BLaER1 (cell line): ENCODE results near the gene SLC22A14.

Source experiments
- H3K27ac ChIP-seq: shearing (Covaris generic); formaldehyde crosslinking; 2 replicates; pipeline ENCODE4 v1.8.1; 2022
- H3K27me3 ChIP-seq: shearing (Covaris generic); formaldehyde crosslinking; 2 replicates; pipeline ENCODE4 v1.8.1; 2022
- H3K36me3 ChIP-seq: shearing (Covaris generic); formaldehyde crosslinking; 2 replicates; pipeline ENCODE4 v1.8.1; 2022
- H3K4me1 ChIP-seq: shearing (Covaris generic); formaldehyde crosslinking; 2 replicates; pipeline ENCODE4 v1.8.1; 2022
- H3K4me2 ChIP-seq: shearing (Covaris generic); formaldehyde crosslinking; 2 replicates; pipeline ENCODE4 v1.8.1; 2022
- H3K4me3 ChIP-seq: shearing (Covaris generic); formaldehyde crosslinking; 2 replicates; pipeline ENCODE4 v1.8.1; 2022
- H3K9ac ChIP-seq: shearing (Covaris generic); formaldehyde crosslinking; 2 replicates; pipeline ENCODE4 v1.8.1; 2022
- H3K9me3 ChIP-seq: shearing (Covaris generic); formaldehyde crosslinking; 2 replicates; pipeline ENCODE4 v1.8.1; 2022
- H4K20me1 ChIP-seq: shearing (Covaris generic); formaldehyde crosslinking; 2 replicates; pipeline ENCODE4 v1.8.1; 2022
- Cebpa-rat ChIP-seq: shearing (Covaris generic); IDR thresholded peaks from 2 replicates; pipeline ENCODE4 v1.8.1; 2022

Gene SLC22A14

GRCh38 chr3:38254872-38255271 is 27.2 kb upstream of the SLC22A14 start:
- Histone ChIP-seq H3K36me3 (peaks cover 72% of the 10 kb centered on the region), H3K27me3 (no peaks in the 10 kb centered on the region), H3K9ac (no peak overlapping the region), H3K9me3 (no peaks in the 10 kb centered on the region), H3K27ac (no peak overlapping the region), H3K4me3 (no peak overlapping the region), H3K4me1 (no peaks in the 10 kb centered on the region), H4K20me1 (0 out of 2 replicates have a peak, but pooled peaks cover 4% of the 10 kb centered on the region), H3K4me2 (no peak overlapping the region)
- TF ChIP-seq Cebpa-rat, result no peak

DNA sequence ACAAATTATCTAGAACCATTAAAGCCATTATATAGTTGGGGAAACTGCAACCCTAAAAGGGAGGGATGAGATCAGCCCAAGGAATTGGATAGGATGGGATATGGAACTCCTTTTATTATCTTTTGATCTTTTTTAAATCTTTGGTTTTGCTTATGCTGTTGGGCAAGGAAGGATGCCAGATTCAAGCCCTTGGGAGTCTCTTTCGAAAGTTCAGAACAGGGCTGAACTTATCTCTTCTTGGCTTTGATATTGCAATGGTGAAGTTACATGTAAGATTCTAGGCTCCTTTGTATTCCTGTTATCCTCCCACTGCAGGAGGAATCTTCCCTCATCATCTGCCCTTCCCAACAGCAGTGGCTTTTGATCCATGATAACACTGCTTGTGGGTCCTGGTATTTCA is 26.5 kb upstream of the SLC22A14 start:
- Histone ChIP-seq H3K27me3 (no peaks in the 10 kb centered on the region), H3K4me2 (no peak overlapping the region), H3K36me3 (peaks cover 68% of the 10 kb centered on the region), H4K20me1 (0 out of 2 replicates have a peak, but pooled peaks cover 4% of the 10 kb centered on the region), H3K9me3 (no peaks in the 10 kb centered on the region), H3K4me3 (no peak overlapping the region), H3K4me1 (no peaks in the 10 kb centered on the region), H3K9ac (no peak overlapping the region), H3K27ac (no peak overlapping the region)
- no peak for TF ChIP-seq Cebpa-rat

DNA sequence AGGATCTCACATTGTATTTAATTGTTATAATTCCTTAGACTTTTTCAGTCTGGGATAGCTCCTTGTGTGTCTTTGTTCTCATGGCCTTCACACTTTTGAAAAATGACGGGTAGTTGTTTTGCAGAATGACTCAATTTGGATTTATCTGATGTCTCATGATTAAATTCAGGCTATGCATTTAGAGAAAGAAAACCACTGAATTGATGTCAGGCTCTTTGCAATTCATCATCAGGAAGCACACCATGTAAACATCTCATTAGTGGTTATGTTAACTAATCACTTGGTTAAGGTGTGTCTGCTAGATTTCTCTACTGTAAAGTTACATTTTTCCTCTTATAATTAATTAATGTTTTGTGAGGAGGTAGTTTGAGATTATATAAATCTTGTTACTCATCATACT is 24.5 kb upstream of the SLC22A14 start:
- H3K4me1 ChIP-seq, result no peaks in the 10 kb centered on the region
- no peaks in the 10 kb centered on the region for H3K27me3 ChIP-seq
- no peak overlapping the region for H3K4me2 ChIP-seq
- 0 out of 2 replicates have a peak, but pooled peaks cover 4% of the 10 kb centered on the region for H3K9me3 ChIP-seq
- H3K9ac ChIP-seq, result no peak overlapping the region
- H3K27ac ChIP-seq, result no peak overlapping the region
- TF ChIP-seq Cebpa-rat, result no peak
- 0 out of 2 replicates have a peak, but pooled peaks cover 4% of the 10 kb centered on the region for H4K20me1 ChIP-seq
- no peak overlapping the region for H3K4me3 ChIP-seq
- H3K36me3 ChIP-seq, result peaks cover 56% of the 10 kb centered on the region

DNA sequence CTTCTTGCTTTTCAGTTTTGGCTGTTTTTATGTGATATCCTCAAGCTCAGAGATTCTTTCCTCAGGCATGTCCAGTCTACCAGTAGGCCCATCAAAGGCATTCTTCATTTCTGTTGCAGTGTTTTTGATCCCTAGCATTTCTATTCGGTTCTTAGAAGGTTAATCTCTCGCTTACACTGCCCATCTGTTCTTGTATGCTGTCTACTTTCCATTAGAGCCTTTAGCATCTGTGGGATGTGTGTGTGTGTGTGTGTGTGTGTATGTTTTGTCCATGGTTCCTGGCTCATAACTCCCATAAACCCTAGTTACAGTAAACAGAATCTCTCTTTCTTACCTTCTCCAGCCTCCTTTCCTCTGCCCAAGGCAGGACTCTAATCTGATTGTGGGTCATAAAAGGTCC is 21.6 kb upstream of the SLC22A14 start:
- Histone ChIP-seq H3K4me1 (no peaks in the 10 kb centered on the region), H3K27me3 (no peaks in the 10 kb centered on the region), H3K4me2 (no peak overlapping the region), H3K4me3 (no peak overlapping the region), H3K36me3 (peaks cover 27% of the 10 kb centered on the region), H3K9ac (no peak overlapping the region), H4K20me1 (no peaks in the 10 kb centered on the region), H3K9me3 (0 out of 2 replicates have a peak, but pooled peaks cover 4% of the 10 kb centered on the region), H3K27ac (no peak overlapping the region)
- no peak for TF ChIP-seq Cebpa-rat

- no peaks in the 10 kb centered on the region for H3K27me3 ChIP-seq
- H3K4me1 ChIP-seq, result peaks cover 36% of the 10 kb centered on the region
- H4K20me1 ChIP-seq, result no peaks in the 10 kb centered on the region
- H3K9ac ChIP-seq, result no peak overlapping the region
- H3K27ac ChIP-seq, result no peak overlapping the region
- no peak overlapping the region for H3K4me3 ChIP-seq
- H3K36me3 ChIP-seq, result peaks cover 11% of the 10 kb centered on the region
- no peak overlapping the region for H3K4me2 ChIP-seq
- 0 out of 2 replicates have a peak, but pooled peaks cover 4% of the 10 kb centered on the region for H3K9me3 ChIP-seq
- no peak for TF ChIP-seq Cebpa-rat
Observed at GRCh38 chr3:38264353-38264771, 17.7 kb upstream of the SLC22A14 start.

GRCh38 chr3:38264779-38265178 is 17.3 kb upstream of the SLC22A14 start:
- Histone ChIP-seq H3K36me3 (peaks cover 11% of the 10 kb centered on the region), H3K9me3 (0 out of 2 replicates have a peak, but pooled peaks cover 4% of the 10 kb centered on the region), H3K4me3 (no peak overlapping the region), H3K9ac (no peak overlapping the region), H3K4me2 (no peak overlapping the region), H3K4me1 (peaks cover 37% of the 10 kb centered on the region), H3K27me3 (no peaks in the 10 kb centered on the region), H4K20me1 (no peaks in the 10 kb centered on the region), H3K27ac (no peak overlapping the region)
- no peak for TF ChIP-seq Cebpa-rat

DNA sequence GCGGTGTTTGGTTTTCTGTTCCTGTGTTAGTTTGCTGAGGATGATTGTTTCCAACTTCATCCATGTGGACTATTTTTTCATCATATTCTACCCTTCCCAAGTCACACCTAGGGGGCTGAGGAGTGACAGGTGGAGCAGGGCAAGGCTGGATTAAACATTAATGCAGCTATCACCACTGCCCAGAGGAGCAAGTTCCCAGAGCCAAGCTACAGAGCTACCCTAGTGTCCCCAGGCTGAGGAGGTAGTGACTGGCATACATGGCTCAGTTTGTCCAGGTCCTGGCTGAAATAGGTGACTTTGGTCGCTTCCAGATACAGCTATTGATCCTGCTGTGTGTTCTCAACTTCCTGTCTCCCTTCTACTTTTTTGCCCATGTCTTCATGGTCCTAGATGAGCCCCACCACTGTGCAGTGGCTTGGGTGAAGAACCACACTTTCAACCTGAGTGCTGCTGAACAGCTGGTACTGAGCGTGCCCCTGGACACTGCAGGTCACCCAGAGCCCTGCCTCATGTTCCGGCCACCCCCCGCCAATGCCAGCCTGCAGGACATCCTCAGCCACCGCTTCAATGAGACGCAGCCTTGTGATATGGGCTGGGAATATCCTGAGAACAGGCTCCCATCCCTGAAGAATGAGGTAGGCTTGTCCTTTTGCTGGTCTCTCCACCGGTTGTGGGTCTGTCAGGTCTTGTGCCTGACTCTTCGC is 16.3 kb upstream of the SLC22A14 start, which contains the start of gene SLC22A13:
TSS of gene SLC22A13 (plus strand) at position 209 of the 704 bp plus-strand sequence. CDS start at position 258, 49 bp downstream.
- Histone ChIP-seq H3K27me3 (no peaks in the 10 kb centered on the region), H3K4me1 (peaks cover 37% of the 10 kb centered on the region), H3K4me3 (no peak within 1 kb of the TSS), H3K4me2 (peak within 1 kb of the TSS; percentile 80), H3K9ac (no peak within 1 kb of the TSS), H3K27ac (peak within 1 kb of the TSS; percentile 69; the same call in 1 of the 2 replicates), H3K36me3 (peaks cover 7% of the 10 kb centered on the region), H3K9me3 (0 out of 2 replicates have a peak, but pooled peaks cover 4% of the 10 kb centered on the region), H4K20me1 (no peaks in the 10 kb centered on the region)
- no peak for TF ChIP-seq Cebpa-rat

- Histone ChIP-seq H3K9ac (no peak overlapping the region), H4K20me1 (no peaks in the 10 kb centered on the region)
Observed at GRCh38 chr3:38266810-38267209, 15.3 kb upstream of the SLC22A14 start.

DNA sequence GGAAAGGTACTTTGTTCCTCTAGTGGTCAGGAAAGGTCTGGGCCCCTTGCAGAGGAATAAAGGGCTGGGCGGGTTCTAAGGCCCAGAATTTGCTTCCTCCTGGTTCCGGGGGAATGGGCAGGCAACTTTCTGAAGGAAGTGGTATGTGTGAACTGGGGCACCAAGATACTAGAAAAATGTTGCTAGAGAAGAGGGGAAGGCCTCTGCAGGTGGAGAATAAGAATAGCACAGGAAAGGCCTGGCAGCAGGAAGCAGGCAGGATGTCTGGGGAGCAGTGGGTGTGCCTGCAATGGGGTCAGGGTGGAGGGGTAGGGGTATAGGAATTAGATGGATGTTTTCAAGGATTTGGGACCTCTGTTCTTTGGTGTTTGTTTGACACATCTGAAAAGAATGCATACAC is 14.4 kb upstream of the SLC22A14 start:
- peak overlapping the region; percentile 20; the same call in 1 of the 2 replicates for H3K4me3 ChIP-seq
- H3K4me1 ChIP-seq, result peaks cover 49% of the 10 kb centered on the region
- peak overlapping the region; percentile 80 for H3K4me2 ChIP-seq

More at GRCh38 chr3:38266810-38267209, 15.3 kb upstream of the SLC22A14 start:
- H3K4me1 ChIP-seq, result peaks cover 41% of the 10 kb centered on the region
- H3K4me2 ChIP-seq, result peak overlapping the region; percentile 80
- H3K27me3 ChIP-seq, result no peaks in the 10 kb centered on the region
- H3K36me3 ChIP-seq, result no peaks in the 10 kb centered on the region
- H3K4me3 ChIP-seq, result no peak overlapping the region
- H3K27ac ChIP-seq, result peak overlapping the region; percentile 69; the same call in 1 of the 2 replicates
- no peaks in the 10 kb centered on the region for H3K9me3 ChIP-seq
- TF ChIP-seq Cebpa-rat, result no peak

DNA sequence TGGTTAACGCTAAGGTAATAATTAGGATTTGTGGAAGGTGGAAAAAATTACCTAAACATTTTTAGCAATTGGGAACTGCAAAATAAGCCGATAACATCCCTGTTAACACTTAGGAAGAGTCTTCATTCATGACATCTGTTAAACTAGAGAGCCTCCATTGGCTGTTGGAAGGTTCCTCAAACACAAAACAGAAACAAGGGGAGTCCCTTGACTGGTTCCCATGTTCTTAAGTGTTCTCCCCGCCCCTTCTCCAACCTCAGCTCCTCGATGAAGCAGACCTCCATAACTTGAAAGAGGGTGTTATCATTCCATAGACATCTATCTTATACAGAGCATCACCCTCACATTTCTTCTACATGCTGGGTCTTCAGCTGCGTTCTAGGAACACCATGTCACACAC is 14.0 kb upstream of the SLC22A14 start:
- Histone ChIP-seq H3K27me3 (no peaks in the 10 kb centered on the region), H3K4me3 (no peak overlapping the region), H3K4me1 (peaks cover 53% of the 10 kb centered on the region), H3K27ac (peak overlapping the region; percentile 69), H3K36me3 (no peaks in the 10 kb centered on the region), H3K9ac (peak overlapping the region; percentile 0; the same call in 1 of the 2 replicates), H3K9me3 (no peaks in the 10 kb centered on the region), H4K20me1 (no peaks in the 10 kb centered on the region), H3K4me2 (peak overlapping the region; percentile 80)
- TF ChIP-seq Cebpa-rat, result no peak

More for the DNA sequence above, 14.4 kb upstream of the SLC22A14 start:
- H3K9ac ChIP-seq, result peak overlapping the region; percentile 0; the same call in 1 of the 2 replicates
- no peaks in the 10 kb centered on the region for H3K36me3 ChIP-seq
- peak overlapping the region; percentile 69 for H3K27ac ChIP-seq
- no peak for TF ChIP-seq Cebpa-rat
- no peaks in the 10 kb centered on the region for H3K9me3 ChIP-seq
- no peaks in the 10 kb centered on the region for H4K20me1 ChIP-seq
- H3K27me3 ChIP-seq, result no peaks in the 10 kb centered on the region
